Hepatocyte (in vitro differentiated cells): ENCODE results near the gene KRAS. TPM values are rescaled to one million over a fixed set of nuclear protein-coding genes. Genes with fewer than 3 reads are reported as not detected.
A peak's percentile ranks its signal among the peaks of the same experiment; 100 is the strongest.

Source experiments
- DNase-seq: peaks from one replicate; pipeline ENCODE4 v3.0.0-alpha.2; 2016; ENCODE audit warnings: low spot score
- H2AFZ ChIP-seq: fragments of 200-600 bp; sonication (generic); 2 replicates; pipeline ENCODE4 v1.6.0; 2016; ENCODE audit warnings: antibody characterized with exemption, mild to moderate bottlenecking
- H3K27ac ChIP-seq: fragments of 200-600 bp; sonication (generic); 2 replicates; pipeline ENCODE4 v1.5.1; 2016; ENCODE audit warnings: mild to moderate bottlenecking
- H3K27me3 ChIP-seq: fragments of 200-600 bp; sonication (generic); 2 replicates; pipeline ENCODE4 v1.6.1; 2016
- H3K36me3 ChIP-seq: fragments of 200-600 bp; sonication (generic); replicated peaks from 2 replicates; pipeline ENCODE4 v1.5.1; 2016; ENCODE audit warnings: low read depth; ENCODE audit not compliant: insufficient read depth
- H3K4me1 ChIP-seq: fragments of 200-600 bp; sonication (generic); 2 replicates; pipeline ENCODE4 v1.5.1; 2016; ENCODE audit warnings: mild to moderate bottlenecking, moderate library complexity; ENCODE audit not compliant: insufficient read depth
- H3K4me2 ChIP-seq: fragments of 200-600 bp; sonication (generic); 2 replicates; pipeline ENCODE4 v1.6.0; 2016
- H3K4me3 ChIP-seq: fragments of 200-600 bp; sonication (generic); 2 replicates; pipeline ENCODE4 v1.5.1; 2016; ENCODE audit warnings: mild to moderate bottlenecking
- H3K79me2 ChIP-seq: fragments of 200-600 bp; sonication (generic); 2 replicates; pipeline ENCODE4 v1.6.0; 2017; ENCODE audit warnings: mild to moderate bottlenecking
- H3K9me2 ChIP-seq: fragments of 200-600 bp; sonication (generic); replicated peaks from 2 replicates; pipeline ENCODE4 v1.6.0; 2017; ENCODE audit warnings: mild to moderate bottlenecking; ENCODE audit not compliant: insufficient read depth
- H3K9me3 ChIP-seq: fragments of 200-600 bp; sonication (generic); 2 replicates; pipeline ENCODE4 v1.5.1; 2016; ENCODE audit warnings: low read depth, mild to moderate bottlenecking
- H4K20me1 ChIP-seq: fragments of 200-600 bp; sonication (generic); 2 replicates; pipeline ENCODE4 v1.6.0; 2016; ENCODE audit warnings: mild to moderate bottlenecking; ENCODE audit not compliant: insufficient read depth, poor library complexity, severe bottlenecking
- CTCF ChIP-seq: fragments of 200-600 bp; sonication (generic); IDR thresholded peaks from 2 replicates; pipeline ENCODE4 v1.5.1; 2016; ENCODE audit warnings: antibody characterized with exemption, mild to moderate bottlenecking; ENCODE audit not compliant: poor library complexity
- EZH2 ChIP-seq: fragments of 200-600 bp; sonication (generic); IDR thresholded peaks from 2 replicates; pipeline ENCODE4 v1.6.1; 2016; ENCODE audit warnings: antibody characterized with exemption, mild to moderate bottlenecking, borderline replicate concordance
- EZH2phosphoT487 ChIP-seq: fragments of 200-600 bp; sonication (generic); IDR thresholded peaks from one replicate; pipeline ENCODE4 v1.6.1; 2018; ENCODE audit warnings: antibody characterized with exemption, mild to moderate bottlenecking, low read depth, moderate library complexity; ENCODE audit not compliant: unreplicated experiment, severe bottlenecking
- WGBS: methylation state at CpG from one replicate; pipeline ENCODE4 v1.1.6; 2016; ENCODE audit warnings: low lambda C conversion rate; ENCODE audit errors: missing lambda C conversion rate; 5-methylcytosine and 5-hydroxymethylcytosine counted together
- polyA plus RNA-seq: library from polyadenylated mRNA; unstranded; fragments of >200 nt; fragmentation: Nextera tagmentation; extraction: Ambion mirVana; gene quantifications from 2 replicates; pipeline ENCODE4 v1.2.1, GENCODE V29; 2016
- total RNA-seq: library from RNA; depleted of rRNA; stranded (reverse); fragments of >200 nt; gene quantifications from 2 replicates; pipeline ENCODE4 v1.2.3, GENCODE V29; 2014

The KRAS gene
- total and polyA plus RNA-seq, 2 experiments from 2014 or later, result 42.5 to 43.6 TPM

- no peak overlapping the region for H3K4me3 ChIP-seq
- no peak for DNase-seq
- no peak overlapping the region for H3K27ac ChIP-seq
- no peak overlapping the region for H2AFZ ChIP-seq
- H3K79me2 ChIP-seq, result peaks cover 5% of the 10 kb centered on the region
- 98% methylated on average over 1 of the region's 1 CpG for WGBS
- H3K4me2 ChIP-seq, result no peak overlapping the region
- H3K36me3 ChIP-seq, result no peaks in the 10 kb centered on the region
- no peaks in the 10 kb centered on the region for H3K9me3 ChIP-seq
- no peaks in the 10 kb centered on the region for H4K20me1 ChIP-seq
- no peaks in the 10 kb centered on the region for H3K9me2 ChIP-seq
- H3K4me1 ChIP-seq, result no peaks in the 10 kb centered on the region
- TF ChIP-seq CTCF (no peak), EZH2phosphoT487 (no peak), EZH2 (no peak)
- no peaks in the 10 kb centered on the region for H3K27me3 ChIP-seq
Observed at GRCh38 chr12:25213338-25213737, 37.4 kb downstream of the KRAS start.

- WGBS, result 52% methylated on average over 1 of the region's 1 CpG
- DNase-seq, result peak; percentile 23
- Histone ChIP-seq H3K4me2 (no peak overlapping the region), H4K20me1 (no peaks in the 10 kb centered on the region), H3K4me1 (no peaks in the 10 kb centered on the region), H2AFZ (no peak overlapping the region), H3K27me3 (no peaks in the 10 kb centered on the region), H3K36me3 (no peaks in the 10 kb centered on the region), H3K79me2 (peaks cover 2% of the 10 kb centered on the region), H3K4me3 (no peak overlapping the region), H3K9me3 (no peaks in the 10 kb centered on the region), H3K9me2 (no peaks in the 10 kb centered on the region), H3K27ac (no peak overlapping the region)
- no peak for TF ChIP-seq EZH2phosphoT487
Observed at GRCh38 chr12:25208554-25208953, 42.2 kb downstream of the KRAS start.

- Histone ChIP-seq H3K27ac (peak overlapping the region; percentile 20), H3K4me1 (no peaks in the 10 kb centered on the region), H3K36me3 (no peaks in the 10 kb centered on the region), H3K4me2 (no peak overlapping the region), H3K79me2 (peaks cover 2% of the 10 kb centered on the region), H4K20me1 (no peaks in the 10 kb centered on the region), H3K4me3 (no peak overlapping the region), H3K9me3 (no peaks in the 10 kb centered on the region), H2AFZ (no peak overlapping the region), H3K9me2 (no peaks in the 10 kb centered on the region), H3K27me3 (no peaks in the 10 kb centered on the region)
- 50% methylated on average over 1 of the region's 1 CpG for WGBS
- no peak for DNase-seq
- no peak for TF ChIP-seq CTCF
- TF ChIP-seq EZH2phosphoT487, result no peak
- TF ChIP-seq EZH2, result no peak
Observed at GRCh38 chr12:25207846-25208245, 42.9 kb downstream of the KRAS start.

- no peaks in the 10 kb centered on the region for H4K20me1 ChIP-seq
- H3K27me3 ChIP-seq, result no peaks in the 10 kb centered on the region
- H2AFZ ChIP-seq, result no peak overlapping the region
- H3K36me3 ChIP-seq, result no peaks in the 10 kb centered on the region
- H3K27ac ChIP-seq, result peak overlapping the region; percentile 20
- WGBS, result 95% methylated on average over 6 of the region's 6 CpGs
- H3K9me2 ChIP-seq, result no peaks in the 10 kb centered on the region
- H3K4me1 ChIP-seq, result no peaks in the 10 kb centered on the region
- no peak for DNase-seq
- no peak for TF ChIP-seq CTCF
- TF ChIP-seq EZH2phosphoT487, result no peak
- no peak for TF ChIP-seq EZH2
- H3K79me2 ChIP-seq, result peaks cover 2% of the 10 kb centered on the region
- H3K4me3 ChIP-seq, result no peak overlapping the region
- no peaks in the 10 kb centered on the region for H3K9me3 ChIP-seq
- H3K4me2 ChIP-seq, result no peak overlapping the region
Observed at GRCh38 chr12:25207411-25207810, 43.3 kb downstream of the KRAS start.
